Esophagus (tissue), 2 donors: ENCODE data around the gene PPAN. TPM values are rescaled to one million over a fixed set of nuclear protein-coding genes. Genes with fewer than 3 reads are reported as not detected.

ENCODE experiments used
- H3K27ac ChIP-seq, 2 donors: one replicate each; pipeline ENCODE4 v1.5.1; 2013; ENCODE audit warnings: low read depth in 2 of 2, mild to moderate bottlenecking in 2 of 2, inconsistent platforms in 1 of 2, low read length in 1 of 2, moderate library complexity in 1 of 2
- H3K27me3 ChIP-seq, 2 donors: one replicate each; pipeline ENCODE4 v1.6.1; 2013; ENCODE audit warnings: low read length in 2 of 2, control low read depth in 1 of 2, mild to moderate bottlenecking in 1 of 2; ENCODE audit not compliant: insufficient read depth in 2 of 2, control insufficient read depth in 1 of 2
- H3K36me3 ChIP-seq, 2 donors: one replicate each; pipeline ENCODE4 v1.6.1; 2013; ENCODE audit warnings: low read length in 1 of 2; ENCODE audit not compliant: control insufficient read depth in 2 of 2, insufficient read depth in 2 of 2
- H3K4me1 ChIP-seq, 2 donors: one replicate each; pipeline ENCODE4 v1.6.1; 2013; ENCODE audit warnings: low read length in 1 of 2; ENCODE audit not compliant: control insufficient read depth in 2 of 2, insufficient read depth in 2 of 2
- H3K4me3 ChIP-seq, 2 donors: one replicate each; pipeline ENCODE4 v1.5.1; 2013; ENCODE audit warnings: low read length in 2 of 2, mild to moderate bottlenecking in 2 of 2, low read depth in 1 of 2, moderate library complexity in 1 of 2
- H3K9me3 ChIP-seq, 2 donors: one replicate each; pipeline ENCODE4 v1.6.1; 2013; ENCODE audit warnings: mild to moderate bottlenecking in 2 of 2, low read depth in 1 of 2, low read length in 1 of 2, moderate library complexity in 1 of 2; ENCODE audit not compliant: control insufficient read depth in 2 of 2, insufficient read depth in 1 of 2
- WGBS, 2 donors: extraction: QIAGEN DNeasy Blood & Tissue Kit; methylation state at CpG; one replicate each; pipeline ENCODE4 v1.1.7; 2013; 5-methylcytosine and 5-hydroxymethylcytosine counted together
- polyA plus RNA-seq, 2 donors: library from polyadenylated mRNA; stranded (reverse); fragments of 200-250 nt; gene quantifications; one replicate each; pipeline ENCODE4 v1.2.3, GENCODE V29; 2013
- donor health status: healthy with polysubstance abuse.
- donor health status: Bipolar disorder and iron deficiency.

Gene PPAN, protein sequence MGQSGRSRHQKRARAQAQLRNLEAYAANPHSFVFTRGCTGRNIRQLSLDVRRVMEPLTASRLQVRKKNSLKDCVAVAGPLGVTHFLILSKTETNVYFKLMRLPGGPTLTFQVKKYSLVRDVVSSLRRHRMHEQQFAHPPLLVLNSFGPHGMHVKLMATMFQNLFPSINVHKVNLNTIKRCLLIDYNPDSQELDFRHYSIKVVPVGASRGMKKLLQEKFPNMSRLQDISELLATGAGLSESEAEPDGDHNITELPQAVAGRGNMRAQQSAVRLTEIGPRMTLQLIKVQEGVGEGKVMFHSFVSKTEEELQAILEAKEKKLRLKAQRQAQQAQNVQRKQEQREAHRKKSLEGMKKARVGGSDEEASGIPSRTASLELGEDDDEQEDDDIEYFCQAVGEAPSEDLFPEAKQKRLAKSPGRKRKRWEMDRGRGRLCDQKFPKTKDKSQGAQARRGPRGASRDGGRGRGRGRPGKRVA
- polyA plus RNA-seq, result 10 to 100 TPM; 41.6 to 64.7 TPM

DNA sequence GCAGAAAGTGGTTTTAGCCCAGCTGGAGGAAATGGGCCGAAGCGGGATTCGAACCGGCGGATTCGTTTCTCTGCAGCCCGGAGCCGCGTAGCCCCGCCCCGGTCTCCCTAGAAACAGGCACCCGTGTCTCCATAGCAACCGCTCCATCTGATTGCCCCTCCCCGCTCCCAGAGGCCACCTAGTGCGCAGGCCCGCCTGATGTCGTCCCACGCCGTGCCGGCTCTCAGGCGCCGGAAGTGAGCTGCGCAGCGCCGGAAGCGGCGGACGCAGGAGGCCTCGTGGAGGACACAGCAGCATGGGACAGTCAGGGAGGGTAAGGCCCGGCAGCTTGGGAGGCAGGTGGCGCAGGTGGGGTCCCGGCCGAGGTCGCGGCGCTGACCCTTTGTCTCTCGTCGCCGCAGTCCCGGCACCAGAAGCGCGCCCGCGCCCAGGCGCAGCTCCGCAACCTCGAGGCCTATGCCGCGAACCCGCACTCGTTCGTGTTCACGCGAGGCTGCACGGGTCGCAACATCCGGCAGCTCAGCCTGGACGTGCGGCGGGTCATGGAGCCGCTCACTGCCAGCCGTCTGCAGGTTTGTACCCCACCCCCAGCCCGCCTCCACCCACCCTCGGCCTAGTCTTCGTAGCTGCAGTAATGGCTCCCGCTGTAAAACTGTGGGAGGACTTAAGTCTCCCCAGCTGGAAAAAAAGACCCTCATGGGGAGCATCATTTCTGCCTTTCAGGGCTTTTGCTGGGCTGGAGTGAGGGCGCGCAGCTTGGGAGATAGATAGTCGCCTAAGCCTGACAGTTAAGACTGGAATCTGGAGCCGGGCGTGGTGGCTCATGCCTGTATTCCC lies at the start of gene PPAN:
TSS of gene PPAN (plus strand) at position 263 of the 837 bp plus-strand sequence. CDS start at position 296, 33 bp downstream.
- Histone ChIP-seq H3K4me1 (peaks cover 0 to 8% of the 10 kb centered on the region in 2 donors), H3K9me3 (no peaks in the 10 kb centered on the region), H3K27ac (peak within 1 kb of the TSS; percentile 77 to 80), H3K27me3 (no peaks in the 10 kb centered on the region), H3K4me3 (peak within 1 kb of the TSS; percentile 80 to 81), H3K36me3 (peaks cover 11 to 33% of the 10 kb centered on the region in 2 donors)
- 1% methylated on average over 66 to 71 of the region's 71 CpGs for WGBS, 2 donors

DNA sequence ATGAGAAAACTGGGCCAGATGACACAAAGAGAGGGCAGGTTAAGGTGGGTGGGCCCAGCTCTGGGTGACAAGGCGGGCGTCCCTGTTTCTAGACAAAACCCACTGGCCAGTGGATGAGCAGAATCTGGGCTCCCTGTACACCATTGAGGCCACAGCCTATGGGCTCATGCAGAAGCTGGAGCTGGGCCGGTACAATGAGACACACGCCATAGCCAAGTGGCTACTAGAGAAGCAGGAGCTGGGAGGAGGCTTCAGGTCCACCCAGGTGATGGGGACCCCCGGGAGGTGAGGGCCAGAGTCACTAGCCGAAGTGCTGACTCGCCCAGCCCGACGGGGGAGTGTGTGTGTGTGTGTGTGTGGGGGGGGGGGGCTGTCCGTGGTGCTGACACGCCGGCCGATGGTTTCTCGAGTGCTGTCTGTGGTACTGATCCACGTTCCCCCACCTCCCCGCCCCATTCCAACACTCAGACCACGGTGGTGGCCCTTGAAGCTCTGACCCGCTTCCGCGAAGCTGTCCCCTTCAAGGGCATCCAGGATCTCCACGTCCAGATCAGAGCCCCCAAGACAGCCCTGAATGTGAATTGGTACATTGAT lies 44.3 kb upstream of the PPAN start:
- H3K27ac ChIP-seq, result no peak overlapping the region
- no peaks in the 10 kb centered on the region for H3K9me3 ChIP-seq
- no peaks in the 10 kb centered on the region for H3K27me3 ChIP-seq
- H3K4me3 ChIP-seq, result no peak overlapping the region
- H3K4me1 ChIP-seq, result no peaks in the 10 kb centered on the region
- WGBS, 2 donors, result 27 to 30% methylated on average over 15 to 21 of the region's 21 CpGs
- H3K36me3 ChIP-seq, result no peaks in the 10 kb centered on the region

DNA sequence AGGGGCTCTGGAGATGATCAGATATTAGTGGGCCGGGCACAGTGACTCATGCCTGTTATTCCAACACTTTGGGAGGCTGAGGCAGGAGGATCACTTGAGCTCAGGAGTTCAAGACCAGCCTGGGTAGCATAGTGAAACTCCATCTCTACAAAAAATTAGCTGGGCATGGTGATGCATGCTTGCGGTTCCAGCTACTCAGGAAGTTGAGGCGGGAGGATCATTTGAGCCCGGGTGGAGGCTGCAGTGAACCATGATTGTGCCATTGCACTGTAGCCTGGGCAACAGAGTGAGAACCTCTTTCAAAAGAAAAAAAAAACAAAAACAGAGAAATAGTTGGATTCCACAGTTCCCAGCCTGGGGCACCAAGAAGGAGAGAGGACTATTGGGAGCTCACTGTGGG lies 38.0 kb upstream of the PPAN start:
- Histone ChIP-seq H3K27ac (no peak overlapping the region), H3K27me3 (no peaks in the 10 kb centered on the region), H3K4me1 (no peaks in the 10 kb centered on the region), H3K36me3 (no peaks in the 10 kb centered on the region), H3K4me3 (no peak overlapping the region), H3K9me3 (peaks cover 0 to 2% of the 10 kb centered on the region in 2 donors)
- WGBS, 2 donors, result 47 to 57% methylated on average over 4 of the region's 4 CpGs

DNA sequence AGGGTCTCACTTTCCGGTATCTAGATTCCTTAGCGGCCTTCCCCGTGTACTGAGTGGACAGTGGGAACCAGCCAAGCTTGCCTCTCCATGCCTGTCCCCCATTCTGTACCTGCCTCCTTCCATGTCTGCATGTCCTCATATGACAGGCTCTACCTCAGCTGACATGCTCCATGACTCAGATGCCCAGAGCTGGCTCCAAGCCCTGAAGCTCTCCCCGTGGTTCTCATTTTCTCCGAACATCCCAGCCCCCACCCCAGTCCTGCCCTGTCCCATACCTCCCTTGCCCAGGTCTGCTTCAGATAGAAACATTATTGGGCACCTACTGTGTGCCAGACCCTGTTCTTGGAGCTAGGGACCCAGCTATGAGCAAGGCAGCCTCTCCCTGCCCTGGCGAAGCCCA lies 37.1 kb upstream of the PPAN start:
- Histone ChIP-seq H3K27ac (no peak overlapping the region), H3K9me3 (peaks cover 0 to 9% of the 10 kb centered on the region in 2 donors), H3K4me3 (no peak overlapping the region), H3K36me3 (no peaks in the 10 kb centered on the region), H3K4me1 (no peaks in the 10 kb centered on the region), H3K27me3 (no peaks in the 10 kb centered on the region)
- WGBS, 2 donors, result 70 to 71% methylated on average over 6 of the region's 6 CpGs

DNA sequence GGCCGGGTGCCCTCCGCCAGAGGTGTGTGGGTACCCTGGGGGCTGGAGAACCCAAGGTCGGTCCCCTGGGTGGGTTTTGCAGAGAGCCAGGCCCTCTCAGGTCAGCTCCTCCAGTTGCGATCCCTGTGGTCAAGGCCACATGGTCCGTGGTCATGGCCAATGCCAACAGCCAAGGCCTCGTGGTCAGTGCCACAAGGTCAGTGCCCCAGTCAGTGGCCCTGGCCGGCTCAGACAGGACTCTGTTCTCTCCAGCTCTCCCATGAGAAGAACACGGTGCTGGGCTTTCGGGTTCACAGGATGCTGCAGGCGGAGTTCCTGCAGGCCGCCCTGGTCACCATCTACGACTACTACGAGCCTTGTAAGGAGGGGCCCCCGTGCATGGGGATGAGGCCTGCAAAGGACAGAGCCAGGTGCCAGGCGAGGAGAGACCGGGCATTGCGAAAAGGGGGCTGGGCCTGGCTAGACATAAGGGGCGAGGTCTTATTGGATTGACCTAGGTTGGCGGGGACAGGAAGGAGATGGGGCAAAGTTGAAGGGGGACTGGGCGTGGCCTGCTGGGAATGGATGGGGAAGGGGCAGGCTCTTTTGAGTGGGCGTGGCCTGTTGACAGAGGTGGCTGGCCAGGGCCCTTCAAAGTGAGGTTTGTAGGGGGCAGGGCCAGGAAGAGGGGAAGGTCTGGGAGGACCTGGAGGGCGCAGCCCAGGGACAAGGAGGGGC lies 35.3 kb upstream of the PPAN start:
- H3K4me3 ChIP-seq, result no peak overlapping the region
- whole genome bisulfite sequencing, 2 donors, result 70 to 77% methylated on average over 21 to 22 of the region's 22 CpGs
- H3K27ac ChIP-seq, result no peak overlapping the region
- H3K4me1 ChIP-seq, result no peaks in the 10 kb centered on the region
- H3K9me3 ChIP-seq, result peaks cover 0 to 10% of the 10 kb centered on the region in 2 donors
- H3K36me3 ChIP-seq, result no peaks in the 10 kb centered on the region
- no peaks in the 10 kb centered on the region for H3K27me3 ChIP-seq

DNA sequence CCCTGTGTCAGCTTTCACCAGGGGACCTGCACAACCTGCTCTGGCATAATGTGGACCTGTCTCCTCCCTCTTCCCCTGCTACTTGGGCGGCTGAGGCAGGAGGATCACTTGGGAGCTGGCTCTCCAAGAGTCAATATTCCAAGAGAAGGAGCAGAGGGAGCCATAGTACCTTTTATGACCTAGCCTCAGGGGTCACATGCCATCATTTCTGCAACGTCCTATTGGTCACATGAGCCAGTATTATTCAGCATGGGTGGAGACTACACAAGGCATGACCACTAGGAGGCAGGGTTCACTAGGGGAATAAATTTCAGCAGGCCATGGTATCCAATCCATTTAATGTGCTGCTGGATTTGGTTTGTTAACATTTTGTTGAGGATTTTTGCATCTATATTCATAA lies 32.0 kb upstream of the PPAN start:
- H3K36me3 ChIP-seq, result no peaks in the 10 kb centered on the region
- no peak overlapping the region for H3K27ac ChIP-seq
- H3K4me1 ChIP-seq, result no peaks in the 10 kb centered on the region
- 57 to 63% methylated on average over 2 of the region's 2 CpGs for WGBS, 2 donors
- H3K4me3 ChIP-seq, result no peak overlapping the region
- no peaks in the 10 kb centered on the region for H3K27me3 ChIP-seq
- peaks cover 0 to 9% of the 10 kb centered on the region in 2 donors for H3K9me3 ChIP-seq

DNA sequence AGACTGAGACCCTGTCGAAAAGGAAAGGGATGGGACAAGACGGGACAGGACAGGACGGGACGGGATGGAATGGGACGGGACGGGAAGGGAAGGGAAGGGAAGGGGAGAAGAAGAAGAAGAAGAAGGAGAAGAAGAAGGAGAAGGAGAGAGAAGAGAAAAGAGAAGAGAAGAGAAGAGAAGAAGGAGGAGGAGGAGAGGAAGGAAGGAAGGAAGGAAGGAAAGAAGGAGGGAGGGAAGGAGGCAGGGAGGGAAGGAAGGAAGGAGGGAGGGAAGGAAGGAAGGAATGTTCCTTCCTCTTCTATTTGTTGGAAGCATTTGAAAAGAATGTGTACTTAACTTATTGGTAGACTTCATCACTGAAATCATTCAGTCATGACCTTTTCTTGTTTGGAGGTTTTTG lies 29.6 kb upstream of the PPAN start:
- 76 to 81% methylated on average over 6 of the region's 6 CpGs for WGBS, 2 donors
- H3K4me1 ChIP-seq, result no peaks in the 10 kb centered on the region
- H3K27me3 ChIP-seq, result no peaks in the 10 kb centered on the region
- no peak overlapping the region for H3K27ac ChIP-seq
- H3K4me3 ChIP-seq, result no peak overlapping the region
- peaks cover 0 to 9% of the 10 kb centered on the region in 2 donors for H3K9me3 ChIP-seq
- H3K36me3 ChIP-seq, result no peaks in the 10 kb centered on the region

DNA sequence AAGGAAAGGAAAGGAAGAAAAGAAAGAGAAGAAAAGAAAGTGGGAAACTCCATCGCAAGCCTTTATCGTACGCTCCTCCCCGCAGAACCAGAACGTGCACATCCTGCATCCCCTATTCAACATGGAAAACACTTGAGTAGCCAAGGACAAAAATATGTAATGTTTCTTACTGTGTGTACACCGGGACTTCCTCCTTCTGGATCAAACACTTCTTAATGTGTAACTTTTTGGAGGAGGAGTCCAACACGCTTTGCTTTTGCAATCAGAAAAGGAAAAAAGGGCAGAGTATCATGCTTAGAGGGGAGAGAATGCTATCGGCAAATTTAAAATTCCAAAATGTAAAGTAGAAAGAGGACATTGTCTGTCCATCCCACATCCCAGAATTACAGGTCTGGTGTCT lies 27.8 kb upstream of the PPAN start:
- 62 to 66% methylated on average over 8 of the region's 8 CpGs for WGBS, 2 donors
- Histone ChIP-seq H3K4me3 (no peak overlapping the region), H3K27me3 (no peaks in the 10 kb centered on the region), H3K9me3 (peaks cover 0 to 9% of the 10 kb centered on the region in 2 donors), H3K27ac (no peak overlapping the region), H3K4me1 (no peaks in the 10 kb centered on the region), H3K36me3 (no peaks in the 10 kb centered on the region)

DNA sequence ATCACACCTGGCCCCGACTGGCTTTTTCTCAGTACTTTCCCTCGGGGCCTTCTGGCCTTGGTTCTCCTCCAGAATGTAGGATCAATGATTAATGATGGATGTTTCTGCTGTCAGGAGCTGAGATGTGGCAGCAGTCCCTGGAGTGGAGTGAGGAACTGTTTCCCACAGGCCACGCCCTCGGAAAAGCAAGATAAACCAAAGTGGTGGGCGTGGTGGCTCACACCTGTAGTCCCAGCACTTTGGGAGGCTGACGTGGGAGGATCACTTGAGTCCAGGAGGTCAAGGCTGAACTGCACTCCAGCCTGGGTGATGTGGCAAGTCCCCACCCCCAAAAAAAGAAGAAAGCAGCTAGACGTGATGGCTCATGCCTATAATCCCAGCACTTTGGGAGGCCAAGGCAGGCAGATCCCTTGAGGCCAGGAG lies 27.1 kb upstream of the PPAN start:
- 31 to 36% methylated on average over 7 of the region's 7 CpGs for WGBS, 2 donors
- H3K36me3 ChIP-seq, result no peaks in the 10 kb centered on the region
- H3K4me1 ChIP-seq, result no peaks in the 10 kb centered on the region
- H3K4me3 ChIP-seq, result no peak overlapping the region
- no peak overlapping the region for H3K27ac ChIP-seq
- no peaks in the 10 kb centered on the region for H3K27me3 ChIP-seq
- peaks cover 0 to 2% of the 10 kb centered on the region in 2 donors for H3K9me3 ChIP-seq
